GM12892 (cell line): ENCODE measurements around the gene NCOA5.

ENCODE experiments used
- DNase-seq: peaks from one replicate; pipeline ENCODE4 v3.0.0; 2011; ENCODE audit not compliant: insufficient read length
- FAIRE-seq: peaks from 2 replicates; lab custom pipeline; 2011; peaks lifted over from hg19 to GRCh38; lab: Jason Lieb, UNC
- POLR2A ChIP-seq: IDR thresholded peaks from 2 replicates; pipeline ENCODE4 v1.6.1; 2011; ENCODE audit warnings: low read depth, low read length, control low read depth
- POLR2AphosphoS5 ChIP-seq: IDR thresholded peaks from 2 replicates; pipeline ENCODE4 v1.6.1; 2011; ENCODE audit warnings: low read depth, low read length, control low read depth
- TAF1 ChIP-seq: IDR thresholded peaks from 2 replicates; pipeline ENCODE4 v1.6.1; 2011; ENCODE audit warnings: low read depth, mild to moderate bottlenecking, control low read depth, low read length, borderline replicate concordance

NCOA5 gene

GRCh38 chr20:46036370-46036769 is 53.4 kb downstream of the NCOA5 start:
- FAIRE-seq (no peak), DNase-seq (no peak)
- TF ChIP-seq POLR2A (no peak), POLR2AphosphoS5 (no peak), TAF1 (no peak)

GRCh38 chr20:46035713-46036112 is 54.0 kb downstream of the NCOA5 start:
- FAIRE-seq (no peak), DNase-seq (no peak)
- TF ChIP-seq TAF1 = no peak
- no peak for TF ChIP-seq POLR2A
- no peak for TF ChIP-seq POLR2AphosphoS5

DNA sequence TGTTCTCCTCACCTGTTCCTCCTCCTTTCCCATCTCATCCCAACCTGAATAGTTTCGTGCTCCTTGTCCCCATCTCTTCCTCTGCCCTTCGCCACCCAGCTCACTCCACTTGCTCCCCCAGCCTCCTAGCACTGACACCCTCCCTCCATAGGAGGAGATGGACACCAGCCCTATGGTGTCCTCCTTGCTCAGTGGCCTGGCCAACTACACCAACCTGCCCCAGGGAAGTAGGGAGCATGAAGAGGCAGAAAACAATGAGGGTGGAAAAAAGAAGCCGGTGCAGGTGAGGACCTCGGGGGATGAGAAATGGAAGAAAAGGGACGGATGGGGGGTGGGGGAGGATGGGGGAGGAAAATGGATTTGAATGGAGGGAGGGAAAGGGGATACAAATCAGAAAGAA is 54.5 kb downstream of the NCOA5 start:
- TF ChIP-seq TAF1 (no peak), POLR2AphosphoS5 (no peak), POLR2A (no peak)
- FAIRE-seq (no peak), DNase-seq (no peak)

DNA sequence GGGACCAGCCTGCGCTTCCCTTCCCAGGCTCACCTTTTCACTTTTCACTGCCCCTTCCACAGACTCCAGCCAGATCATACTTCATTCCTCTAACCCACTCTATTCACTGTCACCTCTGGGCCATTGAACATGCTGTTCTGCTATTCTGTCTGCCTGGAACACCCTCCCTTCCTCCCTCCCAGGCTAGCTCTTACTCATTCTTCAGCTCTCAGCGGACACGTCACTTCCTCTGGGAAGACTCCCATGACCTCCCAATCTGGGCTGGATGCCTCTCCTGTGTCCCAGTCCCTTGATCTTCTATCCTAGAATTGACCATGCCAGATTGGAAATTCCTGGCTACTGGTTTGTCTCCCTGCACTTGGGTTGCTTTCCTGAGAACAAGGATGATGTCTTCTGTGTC is 55.7 kb downstream of the NCOA5 start:
- TF ChIP-seq TAF1 (no peak), POLR2A (no peak), POLR2AphosphoS5 (no peak)
- no peak for DNase-seq
- FAIRE-seq = no peak

DNA sequence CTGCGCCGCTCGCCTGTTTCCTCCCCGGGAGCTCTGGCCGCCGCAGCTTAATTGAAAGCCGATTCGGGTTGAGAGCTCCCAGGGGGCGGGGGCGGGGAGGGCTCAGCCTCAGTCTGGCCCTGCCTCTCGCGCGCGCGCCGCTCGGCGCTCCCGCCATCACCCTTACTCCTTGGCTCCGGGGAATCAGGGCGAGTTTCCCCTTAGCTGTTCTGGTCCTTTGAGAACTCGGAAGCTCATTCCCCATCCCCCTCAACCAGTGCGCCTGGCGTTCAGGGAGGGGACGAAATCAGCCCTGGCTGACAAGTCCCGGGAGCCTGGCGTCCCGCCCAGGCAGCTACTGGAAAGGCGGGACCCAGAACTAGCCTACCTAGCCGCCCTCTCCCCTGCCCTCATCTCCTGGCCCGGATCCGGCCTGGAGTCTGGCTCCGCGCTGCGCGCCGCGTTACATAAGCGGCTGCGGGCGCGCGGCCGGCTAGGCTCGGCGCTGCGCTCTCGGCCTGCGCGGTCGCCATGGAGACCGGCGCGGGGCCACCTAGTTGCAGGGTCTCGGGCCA is 58.0 kb downstream of the NCOA5 start:
- DNase-seq (no peak), FAIRE-seq (no peak)
- TF ChIP-seq POLR2A = no peak

GRCh38 chr20:46031014-46031569 is 58.7 kb downstream of the NCOA5 start:
- FAIRE-seq = no peak
- DNase-seq = no peak

DNA sequence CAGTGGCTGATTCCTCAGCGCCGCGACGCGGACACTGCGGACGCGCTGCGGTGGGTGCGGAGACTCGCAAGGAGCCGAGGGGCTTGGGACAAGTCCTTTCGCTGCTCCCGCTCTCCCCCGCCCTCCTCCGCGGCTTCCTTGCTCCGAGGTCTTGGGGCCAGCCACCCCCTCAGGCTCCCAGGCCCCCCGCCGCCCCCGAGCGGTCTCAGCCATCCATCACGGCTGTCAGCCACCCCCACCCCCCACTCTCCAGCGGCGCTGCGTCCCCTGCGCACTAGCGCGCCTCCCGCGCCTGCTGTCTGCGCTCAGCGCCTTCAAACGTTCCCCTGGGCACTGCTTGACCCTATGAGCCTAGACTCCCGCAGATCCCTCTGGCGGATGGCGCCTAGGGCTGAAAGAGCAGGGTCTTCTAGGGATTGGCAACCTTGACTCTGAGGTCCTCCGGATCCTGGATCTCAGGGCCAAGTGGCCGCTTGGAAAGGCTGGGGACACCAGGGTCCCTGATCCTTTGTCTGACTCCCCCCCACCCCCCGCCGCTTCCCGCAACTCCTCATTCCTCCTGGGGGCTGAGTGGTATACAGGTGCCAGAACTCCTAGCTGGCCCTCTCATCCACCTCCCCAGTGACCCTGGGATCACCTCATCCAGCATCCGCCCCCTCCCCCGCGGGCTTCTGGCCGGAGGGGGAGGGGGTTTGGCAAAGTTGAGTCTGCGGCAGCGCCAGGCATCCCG is 59.3 kb downstream of the NCOA5 start:
- no peak for TF ChIP-seq TAF1
- TF ChIP-seq POLR2AphosphoS5 = no peak
- TF ChIP-seq POLR2A = no peak
- FAIRE-seq (no peak), DNase-seq (no peak)

More at GRCh38 chr20:46031014-46031569, 58.7 kb downstream of the NCOA5 start:
- TF ChIP-seq POLR2AphosphoS5 (no peak), POLR2A (no peak), TAF1 (no peak)

- no peak for TF ChIP-seq TAF1
- TF ChIP-seq POLR2AphosphoS5 = no peak
- TF ChIP-seq POLR2A = no peak
- FAIRE-seq (no peak), DNase-seq (no peak)
Measured at GRCh38 chr20:46028772-46029371, 60.9 kb downstream of the NCOA5 start, which contains the start of gene SLC12A5. Gene SLC12A5 (plus strand): TSS chr20:46029215. CDS start chr20:46029345, 130 bp downstream.

DNA sequence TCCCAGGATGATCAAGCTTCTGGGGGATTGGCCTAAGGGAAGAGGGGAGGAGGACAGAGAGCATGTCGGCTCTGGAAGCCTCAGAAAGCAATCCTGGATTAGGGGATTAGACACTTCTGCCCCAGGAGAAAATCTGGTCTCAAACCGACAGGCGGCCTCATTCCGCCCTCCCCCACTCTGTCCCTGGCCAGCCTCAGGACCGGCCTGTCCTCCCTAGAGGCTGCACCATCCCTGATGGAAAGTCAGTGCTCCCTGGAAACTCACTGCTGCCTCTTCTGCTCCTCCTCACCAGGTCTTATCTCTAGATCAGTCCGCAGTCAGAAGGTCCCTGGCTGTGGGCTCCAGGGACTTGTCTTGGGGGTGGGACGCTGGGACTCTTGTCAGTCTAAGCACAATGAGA is 61.7 kb downstream of the NCOA5 start:
- no peak for DNase-seq
- TF ChIP-seq POLR2A (no peak), TAF1 (no peak), POLR2AphosphoS5 (no peak)
- FAIRE-seq = no peak

GRCh38 chr20:46027245-46027853 is 62.4 kb downstream of the NCOA5 start:
- TF ChIP-seq TAF1 (no peak), POLR2A (no peak), POLR2AphosphoS5 (no peak)
- no peak for DNase-seq
- FAIRE-seq = no peak

- TF ChIP-seq POLR2A (no peak), POLR2AphosphoS5 (no peak)
- FAIRE-seq (no peak), DNase-seq (no peak)
Measured at GRCh38 chr20:46025376-46025783, 64.4 kb downstream of the NCOA5 start.

DNA sequence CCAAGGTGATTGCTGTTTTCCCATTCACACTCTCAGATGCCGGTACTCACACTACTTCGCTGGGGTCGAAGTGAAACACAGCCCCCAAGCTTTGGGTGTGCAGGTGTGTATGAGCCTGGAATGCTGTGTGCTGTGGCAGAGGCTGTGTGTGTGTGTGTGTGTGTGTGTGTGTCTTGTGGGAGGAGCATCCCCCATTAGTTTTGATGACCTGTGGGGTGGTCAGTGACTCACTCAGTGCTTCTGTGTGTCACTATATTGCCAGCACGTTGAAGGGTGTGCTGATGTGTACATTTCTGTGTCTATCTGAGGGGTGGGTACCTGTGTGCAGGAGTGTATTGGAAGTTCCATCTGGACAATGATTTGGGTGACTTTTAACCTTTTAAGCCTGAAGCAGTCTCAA is 65.8 kb downstream of the NCOA5 start:
- FAIRE-seq = no peak
- no peak for DNase-seq
- TF ChIP-seq TAF1 (no peak), POLR2A (no peak), POLR2AphosphoS5 (no peak)

GRCh38 chr20:46023148-46023484 is 66.6 kb downstream of the NCOA5 start:
- FAIRE-seq (no peak), DNase-seq (no peak)
- TF ChIP-seq TAF1 = no peak
- TF ChIP-seq POLR2A = no peak
- TF ChIP-seq POLR2AphosphoS5 = no peak
